Neural cell (in vitro differentiated cells): ENCODE measurements around the gene DNAJC11. TPM values are rescaled to one million over a fixed set of nuclear protein-coding genes. Genes with fewer than 3 reads are reported as not detected.

Experiments
- H2AFZ ChIP-seq: fragments of 200-600, 300-800 bp; sonication (generic), shearing (Covaris generic); 2 replicates; pipeline ENCODE4 v1.6.0; 2014; ENCODE audit warnings: low read depth, mild to moderate bottlenecking, antibody characterized with exemption, low read length, moderate library complexity
- H3F3A ChIP-seq: fragments of 200-600 bp; shearing (Covaris generic); 2 replicates; pipeline ENCODE4 v1.6.1; 2016; ENCODE audit warnings: mild to moderate bottlenecking, moderate library complexity, mixed read lengths, antibody characterized with exemption, low read length; ENCODE audit not compliant: insufficient read depth, poor library complexity, severe bottlenecking
- H3K27ac ChIP-seq: fragments of 200-600, 300-800 bp; sonication (generic), shearing (Covaris generic); 2 replicates; pipeline ENCODE4 v1.5.1; 2014; ENCODE audit warnings: mild to moderate bottlenecking, low read length, moderate library complexity
- H3K27me3 ChIP-seq: fragments of 300-800, 200-600 bp; sonication (generic), shearing (Covaris generic); 2 replicates; pipeline ENCODE4 v1.6.0; 2014; ENCODE audit warnings: mild to moderate bottlenecking, low read depth, low read length, moderate library complexity; ENCODE audit not compliant: insufficient read depth
- H3K36me3 ChIP-seq: fragments of 300-800, 200-600 bp; sonication (generic), shearing (Covaris generic); 2 replicates; pipeline ENCODE4 v1.5.1; 2014; ENCODE audit warnings: mild to moderate bottlenecking, antibody characterized with exemption, low read length, moderate library complexity; ENCODE audit not compliant: insufficient read depth
- H3K4me2 ChIP-seq: fragments of 300-800, 200-600 bp; sonication (generic), shearing (Covaris generic); 2 replicates; pipeline ENCODE4 v1.6.0; 2014; ENCODE audit warnings: mild to moderate bottlenecking, low read length
- H3K4me3 ChIP-seq: fragments of 300-800, 200-600 bp; sonication (generic), shearing (Covaris generic); 2 replicates; pipeline ENCODE4 v1.5.1; 2014; ENCODE audit warnings: mild to moderate bottlenecking, low read length, moderate library complexity
- H3K79me2 ChIP-seq: fragments of 200-600 bp; shearing (Covaris generic); replicated peaks from 2 replicates; pipeline ENCODE4 v1.6.0; 2014; ENCODE audit warnings: mild to moderate bottlenecking, low read length, moderate library complexity; ENCODE audit not compliant: insufficient read depth
- H3K9ac ChIP-seq: fragments of 300-800, 200-600 bp; sonication (generic), shearing (Covaris generic); 2 replicates; pipeline ENCODE4 v1.6.1; 2016; ENCODE audit warnings: mild to moderate bottlenecking, low read length, mixed read lengths
- H3K9me2 ChIP-seq: fragments of 200-600 bp; shearing (Covaris generic); 2 replicates; pipeline ENCODE4 v1.6.1; 2016; ENCODE audit warnings: mild to moderate bottlenecking, low read length, mixed read lengths; ENCODE audit not compliant: insufficient read depth
- H3K9me3 ChIP-seq: fragments of 200-600, 300-800 bp; sonication (generic), shearing (Covaris generic); 2 replicates; pipeline ENCODE4 v1.6.1; 2016; ENCODE audit warnings: mild to moderate bottlenecking, mixed run types, low read length, moderate library complexity, mixed read lengths
- H4K20me1 ChIP-seq: fragments of 200-600 bp; shearing (Covaris generic); 2 replicates; pipeline ENCODE4 v1.6.1; 2016; ENCODE audit warnings: mild to moderate bottlenecking, mixed run types; ENCODE audit not compliant: insufficient read depth
- CTCF ChIP-seq: fragments of 450-650 bp; IDR thresholded peaks from 2 replicates; pipeline ENCODE4 v1.5.1; 2014; ENCODE audit warnings: antibody characterized with exemption, mild to moderate bottlenecking, moderate library complexity; ENCODE audit not compliant: poor library complexity, severe bottlenecking
- EP300 ChIP-seq: fragments of 450-650 bp; conservative IDR thresholded peaks from 2 replicates; pipeline ENCODE4 v1.6.1; 2014; ENCODE audit warnings: antibody characterized with exemption, mild to moderate bottlenecking, moderate library complexity; ENCODE audit not compliant: poor library complexity, severe bottlenecking
- EZH2 ChIP-seq: fragments of 200-600, 300-800 bp; shearing (Covaris generic), sonication (generic); IDR thresholded peaks from 2 replicates; pipeline ENCODE4 v1.6.1; 2014; ENCODE audit warnings: antibody characterized with exemption, low read length, borderline replicate concordance, mild to moderate bottlenecking; ENCODE audit not compliant: insufficient read depth, poor library complexity, severe bottlenecking
- MXI1 ChIP-seq: fragments of 450-650 bp; conservative IDR thresholded peaks from 2 replicates; pipeline ENCODE4 v1.6.1; 2014; ENCODE audit warnings: antibody characterized with exemption, mild to moderate bottlenecking; ENCODE audit not compliant: poor library complexity, severe bottlenecking
- POLR2AphosphoS5 ChIP-seq: IDR thresholded peaks from 2 replicates; pipeline ENCODE4 v1.6.1; 2012
- RAD21 ChIP-seq: fragments of 450-650 bp; conservative IDR thresholded peaks from 2 replicates; pipeline ENCODE4 v1.6.1; 2014; ENCODE audit warnings: antibody characterized with exemption, mild to moderate bottlenecking, moderate library complexity
- REST ChIP-seq: IDR thresholded peaks from 2 replicates; pipeline ENCODE4 v1.6.1; 2012; ENCODE audit warnings: borderline replicate concordance
- SMC3 ChIP-seq: fragments of 450-650 bp; conservative IDR thresholded peaks from 2 replicates; pipeline ENCODE4 v1.6.1; 2014; ENCODE audit warnings: antibody characterized with exemption, mild to moderate bottlenecking, moderate library complexity; ENCODE audit not compliant: poor library complexity
- TAF1 ChIP-seq: IDR thresholded peaks from 2 replicates; pipeline ENCODE4 v1.6.1; 2012; ENCODE audit warnings: low read depth
- polyA plus RNA-seq: library from polyadenylated mRNA; depleted of rRNA; stranded (reverse); fragments of >200 nt; gene quantifications from 2 replicates; pipeline ENCODE4 v1.2.3, GENCODE V29; 2014

The DNAJC11 gene
- polyA plus RNA-seq, 1 donor from 2014 or later = 28.6 TPM

GRCh38 chr1:6585081-6585722 lies 116.4 kb downstream of the DNAJC11 start:
- Histone ChIP-seq H3K4me2 (no peak overlapping the region), H3F3A (no peaks in the 10 kb centered on the region), H3K9me2 (no peaks in the 10 kb centered on the region), H4K20me1 (no peaks in the 10 kb centered on the region), H3K79me2 (peaks cover 14% of the 10 kb centered on the region), H3K9me3 (no peaks in the 10 kb centered on the region), H3K9ac (no peak overlapping the region), H3K4me3 (no peak overlapping the region), H3K27me3 (no peaks in the 10 kb centered on the region), H3K27ac (no peak overlapping the region), H3K36me3 (no peaks in the 10 kb centered on the region), H2AFZ (no peak overlapping the region)
- TF ChIP-seq SMC3 = no peak
- no peak for TF ChIP-seq RAD21
- TF ChIP-seq REST = no peak
- no peak for TF ChIP-seq TAF1
- TF ChIP-seq CTCF = no peak
- no peak for TF ChIP-seq MXI1
- TF ChIP-seq POLR2AphosphoS5 = no peak
- TF ChIP-seq EP300 = no peak
- no peak for TF ChIP-seq EZH2

Other genes starting within 250 kb of the DNAJC11 start
- gene TNFRSF25, start 235.6 kb downstream of the DNAJC11 start, polyA plus RNA-seq = 52.2 and 68.5 TPM in 2 replicates
- gene PLEKHG5, start 210.1 kb downstream of the DNAJC11 start, polyA plus RNA-seq = 24.0 and 28.8 TPM in 2 replicates
- gene NOL9, start 147.3 kb downstream of the DNAJC11 start, polyA plus RNA-seq = 25.4 and 30.7 TPM in 2 replicates
- not detected in 2 replicates for gene TAS1R1, start 146.5 kb downstream of the DNAJC11 start, polyA plus RNA-seq
- gene ZBTB48, start 121.8 kb downstream of the DNAJC11 start, polyA plus RNA-seq = 38.7 and 48.2 TPM in 2 replicates
- gene KLHL21, start 98.9 kb downstream of the DNAJC11 start, polyA plus RNA-seq = 8.4 and 8.7 TPM in 2 replicates
- gene PHF13, start 88.1 kb downstream of the DNAJC11 start, polyA plus RNA-seq = 11.0 and 12.9 TPM in 2 replicates
- 51.5 and 67.0 TPM in 2 replicates for gene THAP3, start 76.9 kb downstream of the DNAJC11 start, polyA plus RNA-seq
- gene CAMTA1, start 83.6 kb upstream of the DNAJC11 start, polyA plus RNA-seq = 162 and 181 TPM in 2 replicates